Panc1 (cell line): Measurements from ENCODE around the gene PEX1. TPM values are rescaled to one million over a fixed set of nuclear protein-coding genes. Genes with fewer than 3 reads are reported as not detected.

ENCODE experiments used
- ATAC-seq: fragments of 200-7000 bp; cut with Tn5 transposase; 2 replicates; pipeline ENCODE4 v1.9.1; 2020; ENCODE audit warnings: mild to moderate bottlenecking, moderate library complexity
- BruUV-seq: library from RNA; stranded (reverse); fragments of 400-500 nt; replicated peaks from 2 replicates; lab custom pipeline; 2021; lab: Mats Ljungman, UMichigan
- CTCF ChIA-PET: fragments of 300-600 bp; sonication (Branson Sonifier 250); formaldehyde crosslinking; loops from one replicate; lab custom pipeline; 2022; ENCODE audit warnings: antibody characterized with exemption; lab: Charles Lee
- POLR2A ChIA-PET: fragments of 300-600 bp; sonication (Branson Sonifier 250); formaldehyde crosslinking; loops from one replicate; lab custom pipeline; 2022; ENCODE audit warnings: antibody characterized with exemption; lab: Charles Lee
- DNase-seq: peaks from one replicate; pipeline ENCODE4 v3.0.0-alpha.2; 2010; ENCODE audit warnings: low read depth, low spot score
- H3K27ac ChIP-seq: 2 replicates; pipeline ENCODE4 v1.5.1; 2011; ENCODE audit warnings: mild to moderate bottlenecking, low read length, inconsistent platforms
- H3K27me3 ChIP-seq: fragments of 200-500 bp; sonication (Bioruptor generic); 2 replicates; pipeline ENCODE4 v1.6.0; 2014; ENCODE audit warnings: low read length, inconsistent platforms; ENCODE audit not compliant: control insufficient read depth, insufficient read depth
- H3K36me3 ChIP-seq: fragments of 200-500 bp; sonication (Bioruptor generic); 2 replicates; pipeline ENCODE4 v1.5.1; 2014; ENCODE audit warnings: inconsistent platforms, mild to moderate bottlenecking, low read length, moderate library complexity; ENCODE audit not compliant: control insufficient read depth, insufficient read depth
- H3K4me1 ChIP-seq: 2 replicates; pipeline ENCODE4 v1.5.1; 2011; ENCODE audit warnings: inconsistent platforms, mild to moderate bottlenecking, low read length, moderate library complexity; ENCODE audit not compliant: control insufficient read depth, insufficient read depth
- H3K4me3 ChIP-seq, 2 experiments: 2 replicates each; pipeline ENCODE4 v1.5.1; 2011 to 2012; ENCODE audit warnings: low read depth in 2 of 2, low read length in 2 of 2, mild to moderate bottlenecking in 2 of 2, inconsistent platforms in 1 of 2, moderate library complexity in 1 of 2
- H3K9me3 ChIP-seq: fragments of 200-500 bp; sonication (Bioruptor generic); 2 replicates; pipeline ENCODE4 v1.5.1; 2014; ENCODE audit warnings: low read depth, mild to moderate bottlenecking, inconsistent platforms, low read length, moderate library complexity; ENCODE audit not compliant: control insufficient read depth, insufficient read depth
- POLR2AphosphoS5 ChIP-seq: IDR thresholded peaks from 2 replicates; pipeline ENCODE4 v1.6.1; 2012; ENCODE audit warnings: mild to moderate bottlenecking, low read depth, low read length, moderate library complexity
- SIN3A ChIP-seq: IDR thresholded peaks from 2 replicates; pipeline ENCODE4 v1.6.1; 2012; ENCODE audit warnings: low read depth, mild to moderate bottlenecking, low read length, moderate library complexity, borderline replicate concordance; ENCODE audit not compliant: insufficient read depth
- TCF7L2 ChIP-seq: IDR thresholded peaks from 2 replicates; pipeline ENCODE4 v1.6.1; 2011; ENCODE audit warnings: mild to moderate bottlenecking, low read depth, low read length, inconsistent platforms
- in situ Hi-C: cut with HindIII; loops from 2 replicates; pipeline ENCODE4 v1.10.0; 2016; ENCODE audit warnings: low sequenced_read_pairs, low pct_unique_long_range_greater_than_20kb
- intact Hi-C: fragments of 100-400 bp; cut with micrococcal nuclease; formaldehyde crosslinking; loops from one replicate; pipeline ENCODE4 v1.10.0; 2022; ENCODE audit not compliant: unreplicated experiment
- total RNA-seq: library from RNA; stranded (reverse); gene quantifications from one replicate; pipeline ENCODE4 v1.2.1, GENCODE V29; 2021; ENCODE audit not compliant: unreplicated experiment
- TF ChIP-seq, protein P1 (sequence below): fragments of 450-650 bp; IDR thresholded peaks from 2 replicates; pipeline ENCODE4 v1.5.1; 2017; ENCODE audit warnings: mild to moderate bottlenecking
- TF ChIP-seq, protein P2 (sequence below), 2 experiments: IDR thresholded peaks; 2 replicates each; pipeline ENCODE4 v1.6.1; 2011 to 2012; ENCODE audit warnings: low read depth in 2 of 2, control low read depth in 1 of 2, low read length in 1 of 2, mild to moderate bottlenecking in 1 of 2, moderate library complexity in 1 of 2; ENCODE audit not compliant: insufficient read depth in 1 of 2

The PEX1 gene
- total RNA-seq, 1 experiment from 2014 or later = 13.9 TPM

DNA sequence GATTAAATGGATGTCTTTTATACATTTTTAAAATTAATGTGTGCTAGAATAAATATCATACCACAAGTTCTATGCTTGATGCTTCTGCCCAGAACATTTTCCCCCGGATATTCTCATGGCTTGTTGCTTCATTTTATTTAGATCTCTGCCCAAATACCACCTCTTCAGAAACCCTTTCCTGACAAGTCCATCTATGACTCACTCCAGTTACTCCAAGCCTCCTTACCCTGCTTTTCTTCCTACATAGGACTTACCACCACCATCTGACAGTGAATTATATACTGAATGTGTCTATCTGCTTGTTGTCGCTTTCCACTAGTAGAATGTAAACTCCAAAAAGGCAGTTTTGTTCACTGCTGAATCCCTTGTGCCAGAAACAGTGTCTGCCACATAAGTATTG is 31.4 kb downstream of the PEX1 start:
- intact Hi-C loops = no loop called here

DNA sequence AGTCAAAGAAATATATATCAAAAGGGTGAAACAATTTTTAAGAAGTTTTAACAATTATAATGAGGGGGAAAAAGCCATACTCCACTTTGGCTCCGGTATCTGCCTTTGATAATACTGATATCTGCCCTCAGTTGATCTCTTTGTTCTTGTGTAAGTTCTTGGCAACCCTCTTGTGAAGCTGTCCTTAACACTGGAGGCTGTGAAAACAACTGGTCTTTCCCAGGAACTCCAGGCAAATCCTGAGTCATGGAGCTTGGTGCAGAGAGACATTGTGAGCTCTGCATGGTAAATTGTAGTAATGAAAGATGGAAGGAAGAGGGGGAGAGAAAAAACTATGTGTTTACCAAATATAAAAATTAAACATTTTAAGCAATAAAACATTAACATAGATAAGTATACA is 38.7 kb downstream of the PEX1 start:
- no peaks in the 10 kb centered on the region for H3K27me3 ChIP-seq
- peaks cover 18% of the 10 kb centered on the region for H3K36me3 ChIP-seq
- no peaks in the 10 kb centered on the region for H3K4me1 ChIP-seq
- in situ Hi-C loops = no loop called here
- H3K27ac ChIP-seq = no peak overlapping the region
- H3K4me3 ChIP-seq = no peak overlapping the region
- no peak for ATAC-seq
- no TSS peak for BruUV-seq
- ChIA-PET POLR2A (no interaction called here), CTCF (no interaction called here)
- no peaks in the 10 kb centered on the region for H3K9me3 ChIP-seq
- TF ChIP-seq TCF7L2 (no peak), SIN3A (no peak), POLR2AphosphoS5 (no peak)
- TF ChIP-seq, protein P1, sequence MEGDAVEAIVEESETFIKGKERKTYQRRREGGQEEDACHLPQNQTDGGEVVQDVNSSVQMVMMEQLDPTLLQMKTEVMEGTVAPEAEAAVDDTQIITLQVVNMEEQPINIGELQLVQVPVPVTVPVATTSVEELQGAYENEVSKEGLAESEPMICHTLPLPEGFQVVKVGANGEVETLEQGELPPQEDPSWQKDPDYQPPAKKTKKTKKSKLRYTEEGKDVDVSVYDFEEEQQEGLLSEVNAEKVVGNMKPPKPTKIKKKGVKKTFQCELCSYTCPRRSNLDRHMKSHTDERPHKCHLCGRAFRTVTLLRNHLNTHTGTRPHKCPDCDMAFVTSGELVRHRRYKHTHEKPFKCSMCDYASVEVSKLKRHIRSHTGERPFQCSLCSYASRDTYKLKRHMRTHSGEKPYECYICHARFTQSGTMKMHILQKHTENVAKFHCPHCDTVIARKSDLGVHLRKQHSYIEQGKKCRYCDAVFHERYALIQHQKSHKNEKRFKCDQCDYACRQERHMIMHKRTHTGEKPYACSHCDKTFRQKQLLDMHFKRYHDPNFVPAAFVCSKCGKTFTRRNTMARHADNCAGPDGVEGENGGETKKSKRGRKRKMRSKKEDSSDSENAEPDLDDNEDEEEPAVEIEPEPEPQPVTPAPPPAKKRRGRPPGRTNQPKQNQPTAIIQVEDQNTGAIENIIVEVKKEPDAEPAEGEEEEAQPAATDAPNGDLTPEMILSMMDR = no peak
- TF ChIP-seq, protein P2, sequence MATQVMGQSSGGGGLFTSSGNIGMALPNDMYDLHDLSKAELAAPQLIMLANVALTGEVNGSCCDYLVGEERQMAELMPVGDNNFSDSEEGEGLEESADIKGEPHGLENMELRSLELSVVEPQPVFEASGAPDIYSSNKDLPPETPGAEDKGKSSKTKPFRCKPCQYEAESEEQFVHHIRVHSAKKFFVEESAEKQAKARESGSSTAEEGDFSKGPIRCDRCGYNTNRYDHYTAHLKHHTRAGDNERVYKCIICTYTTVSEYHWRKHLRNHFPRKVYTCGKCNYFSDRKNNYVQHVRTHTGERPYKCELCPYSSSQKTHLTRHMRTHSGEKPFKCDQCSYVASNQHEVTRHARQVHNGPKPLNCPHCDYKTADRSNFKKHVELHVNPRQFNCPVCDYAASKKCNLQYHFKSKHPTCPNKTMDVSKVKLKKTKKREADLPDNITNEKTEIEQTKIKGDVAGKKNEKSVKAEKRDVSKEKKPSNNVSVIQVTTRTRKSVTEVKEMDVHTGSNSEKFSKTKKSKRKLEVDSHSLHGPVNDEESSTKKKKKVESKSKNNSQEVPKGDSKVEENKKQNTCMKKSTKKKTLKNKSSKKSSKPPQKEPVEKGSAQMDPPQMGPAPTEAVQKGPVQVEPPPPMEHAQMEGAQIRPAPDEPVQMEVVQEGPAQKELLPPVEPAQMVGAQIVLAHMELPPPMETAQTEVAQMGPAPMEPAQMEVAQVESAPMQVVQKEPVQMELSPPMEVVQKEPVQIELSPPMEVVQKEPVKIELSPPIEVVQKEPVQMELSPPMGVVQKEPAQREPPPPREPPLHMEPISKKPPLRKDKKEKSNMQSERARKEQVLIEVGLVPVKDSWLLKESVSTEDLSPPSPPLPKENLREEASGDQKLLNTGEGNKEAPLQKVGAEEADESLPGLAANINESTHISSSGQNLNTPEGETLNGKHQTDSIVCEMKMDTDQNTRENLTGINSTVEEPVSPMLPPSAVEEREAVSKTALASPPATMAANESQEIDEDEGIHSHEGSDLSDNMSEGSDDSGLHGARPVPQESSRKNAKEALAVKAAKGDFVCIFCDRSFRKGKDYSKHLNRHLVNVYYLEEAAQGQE (IDR thresholded peaks at IDR 0.05; ENCODE audit: insufficient read depth in 1 of 2, low read depth in 2 of 2, low read length in 1 of 2) = no peak
- intact Hi-C loops = no loop called here
- DNase-seq = no peak

More for the DNA sequence above, 31.4 kb downstream of the PEX1 start:
- Histone ChIP-seq H3K4me3 (no peak overlapping the region), H3K9me3 (no peaks in the 10 kb centered on the region), H3K27ac (no peak overlapping the region), H3K27me3 (no peaks in the 10 kb centered on the region), H3K36me3 (peaks cover 4% of the 10 kb centered on the region; the same call in 1 of the 2 replicates), H3K4me1 (no peaks in the 10 kb centered on the region)
- DNase-seq = no peak
- TF ChIP-seq SIN3A (no peak), POLR2AphosphoS5 (no peak), TCF7L2 (no peak)
- TF ChIP-seq, protein P2 (IDR thresholded peaks at IDR 0.05; ENCODE audit: insufficient read depth in 1 of 2, low read depth in 2 of 2, low read length in 1 of 2) = no peak
- TF ChIP-seq, protein P1 = no peak
- in situ Hi-C loops = no loop called here
- ATAC-seq = no peak
- ChIA-PET CTCF (no interaction called here), POLR2A (no interaction called here)
- BruUV-seq = no TSS peak
